GM23338 (cell line): ENCODE data around the gene SKOR1. TPM values are rescaled to one million over a fixed set of nuclear protein-coding genes. Genes with fewer than 3 reads are reported as not detected.

Source experiments
- ATAC-seq: fragments of 200-7000 bp; cut with Tn5 transposase; 3 replicates; pipeline ENCODE4 v1.9.1; 2020
- DNase-seq: peaks from one replicate; pipeline ENCODE4 v3.0.0-alpha.2; 2015; ENCODE audit warnings: low spot score
- H2AFZ ChIP-seq: fragments of 200-600 bp; sonication (generic); 2 replicates; pipeline ENCODE4 v1.8.0; 2016; ENCODE audit warnings: antibody characterized with exemption, mild to moderate bottlenecking, moderate library complexity
- H3F3A ChIP-seq: fragments of 200-600 bp; sonication (generic); replicated peaks from 2 replicates; pipeline ENCODE4 v1.8.0; 2017; ENCODE audit warnings: antibody characterized with exemption, mixed run types, low read depth
- H3K27ac ChIP-seq: fragments of 200-600 bp; sonication (generic); 2 replicates; pipeline ENCODE4 v1.6.1; 2016; ENCODE audit warnings: low read depth
- H3K27me3 ChIP-seq: fragments of 200-600 bp; sonication (generic); 2 replicates; pipeline ENCODE4 v1.8.0; 2016; ENCODE audit warnings: mild to moderate bottlenecking, mixed run types, moderate library complexity; ENCODE audit not compliant: insufficient read depth
- H3K36me3 ChIP-seq: fragments of 200-600 bp; sonication (generic); 2 replicates; pipeline ENCODE4 v1.8.0; 2016; ENCODE audit warnings: mild to moderate bottlenecking; ENCODE audit not compliant: insufficient read depth
- H3K4me1 ChIP-seq: fragments of 200-600 bp; sonication (generic); 2 replicates; pipeline ENCODE4 v1.8.0; 2016; ENCODE audit warnings: mild to moderate bottlenecking, moderate library complexity; ENCODE audit not compliant: insufficient read depth
- H3K4me2 ChIP-seq: fragments of 200-600 bp; sonication (generic); 2 replicates; pipeline ENCODE4 v1.7.1; 2017; ENCODE audit warnings: mixed run types
- H3K4me3 ChIP-seq: fragments of 200-600 bp; sonication (generic); 2 replicates; pipeline ENCODE4 v1.6.1; 2016; ENCODE audit warnings: mixed run types
- H3K79me2 ChIP-seq: fragments of 200-600 bp; sonication (generic); replicated peaks from 2 replicates; pipeline ENCODE4 v1.8.0; 2017; ENCODE audit warnings: mild to moderate bottlenecking; ENCODE audit not compliant: insufficient read depth
- H3K9me2 ChIP-seq: fragments of 200-600 bp; sonication (generic); 2 replicates; pipeline ENCODE4 v1.8.0; 2017; ENCODE audit not compliant: insufficient read depth
- H4K20me1 ChIP-seq: fragments of 200-600 bp; sonication (generic); replicated peaks from 2 replicates; pipeline ENCODE4 v1.8.0; 2017; ENCODE audit warnings: mild to moderate bottlenecking; ENCODE audit not compliant: insufficient read depth
- H3K27ac Mint-ChIP-seq: 2 replicates; pipeline ENCODE4 v1.8.0; 2020; ENCODE audit warnings: inconsistent platforms, mild to moderate bottlenecking, moderate library complexity, mixed read lengths
- H3K27me3 Mint-ChIP-seq: 3 replicates; pipeline ENCODE4 v1.8.0; 2022; ENCODE audit warnings: low read depth, mild to moderate bottlenecking, moderate library complexity, mixed read lengths, inconsistent platforms; ENCODE audit not compliant: insufficient read depth, poor library complexity
- H3K36me3 Mint-ChIP-seq: 3 replicates; pipeline ENCODE4 v1.8.0; 2021; ENCODE audit warnings: low read depth, mild to moderate bottlenecking, inconsistent platforms, moderate library complexity, mixed read lengths
- H3K4me1 Mint-ChIP-seq: 3 replicates; pipeline ENCODE4 v1.8.0; 2020; ENCODE audit warnings: mild to moderate bottlenecking, inconsistent platforms, mixed read lengths
- H3K4me3 Mint-ChIP-seq: 3 replicates; pipeline ENCODE4 v1.8.0; 2021; ENCODE audit warnings: moderate library complexity, mild to moderate bottlenecking, inconsistent platforms, mixed read lengths
- H3K9me3 Mint-ChIP-seq: 3 replicates; pipeline ENCODE4 v1.8.0; 2020; ENCODE audit warnings: moderate library complexity, mild to moderate bottlenecking, inconsistent platforms, mixed read lengths
- CREB1 ChIP-seq: fragments of 250-450 bp; sonication (Bioruptor Pico); IDR thresholded peaks from 2 replicates; pipeline ENCODE4 v1.5.0; 2020; ENCODE audit warnings: low read depth, mild to moderate bottlenecking, moderate library complexity
- CTCF ChIP-seq, 2 experiments: fragments of 200-600 bp in 1 of 2; sonication (generic) in 1 of 2; conservative IDR thresholded peaks; 2 replicates each; pipeline versions ENCODE4 v1.5.1 to v1.6.1; 2016 to 2017; ENCODE audit warnings: antibody characterized with exemption in 2 of 2, low read depth in 2 of 2, mild to moderate bottlenecking in 2 of 2, moderate library complexity in 1 of 2
- ETS1 ChIP-seq: IDR thresholded peaks from 2 replicates; pipeline ENCODE4 v1.6.1; 2016; ENCODE audit warnings: antibody characterized with exemption
- EZH2 ChIP-seq: fragments of 200-600 bp; sonication (generic); IDR thresholded peaks from one replicate; pipeline ENCODE4 v1.8.0; 2017; ENCODE audit warnings: antibody characterized with exemption, mild to moderate bottlenecking, low read depth; ENCODE audit not compliant: unreplicated experiment
- EZH2phosphoT487 ChIP-seq: fragments of 200-600 bp; sonication (generic); IDR thresholded peaks from one replicate; pipeline ENCODE4 v1.8.1; 2018; ENCODE audit warnings: antibody characterized with exemption; ENCODE audit not compliant: unreplicated experiment
- JUNB ChIP-seq: IDR thresholded peaks from one replicate; pipeline ENCODE4 v1.6.1; 2016; ENCODE audit warnings: antibody characterized with exemption; ENCODE audit not compliant: unreplicated experiment
- NANOG ChIP-seq: IDR thresholded peaks from 2 replicates; pipeline ENCODE4 v1.6.1; 2016; ENCODE audit warnings: antibody characterized with exemption, borderline replicate concordance
- POLR2AphosphoS5 ChIP-seq: IDR thresholded peaks from 2 replicates; pipeline ENCODE4 v1.6.1; 2016; ENCODE audit warnings: antibody characterized with exemption, low read depth
- STAT1 ChIP-seq: IDR thresholded peaks from one replicate; pipeline ENCODE4 v1.6.1; 2016; ENCODE audit warnings: antibody characterized with exemption; ENCODE audit not compliant: unreplicated experiment
- ZNF114 ChIP-seq: fragments of 250-450 bp; sonication (Bioruptor Pico); IDR thresholded peaks from 2 replicates; pipeline ENCODE4 v1.5.0; 2020; ENCODE audit warnings: mild to moderate bottlenecking, moderate library complexity
- ZNF331 ChIP-seq: fragments of 250-450 bp; sonication (Bioruptor Pico); IDR thresholded peaks from 2 replicates; pipeline ENCODE4 v1.5.0; 2020; ENCODE audit warnings: low read depth, mild to moderate bottlenecking, moderate library complexity
- polyA plus RNA-seq: library from polyadenylated mRNA; unstranded; fragments of >200 nt; fragmentation: Nextera tagmentation; extraction: Ambion mirVana; gene quantifications from 2 replicates; pipeline ENCODE4 v1.2.1, GENCODE V29; 2016
- total RNA-seq: library from RNA; depleted of rRNA; stranded (reverse); fragments of >200 nt; shearing (Covaris generic); gene quantifications from 2 replicates; pipeline ENCODE4 v1.2.3, GENCODE V29; 2014

Gene SKOR1
- total and polyA plus RNA-seq, 2 experiments from 2014 or later = 0.17 TPM; not detected in 1

GRCh38 chr15:67801142-67801541, 24.2 kb upstream of the SKOR1 start (continued):
- TF ChIP-seq CTCF (conservative IDR thresholded peaks at IDR 0.05; ENCODE audit: low read depth in 2 of 2) (no peak), STAT1 (no peak), NANOG (no peak), ETS1 (no peak), ZNF331 (CRISPR knock-in tag) (no peak), ZNF114 (no peak), EZH2 (no peak), JUNB (no peak), EZH2phosphoT487 (no peak), CREB1 (CRISPR knock-in tag) (no peak)

- no peaks in the 10 kb centered on the region for H3F3A ChIP-seq
- H3K27ac Mint-ChIP-seq = no peak overlapping the region
- no peak for ATAC-seq
- H3K9me3 Mint-ChIP-seq = no peaks in the 10 kb centered on the region
- H4K20me1 ChIP-seq = no peaks in the 10 kb centered on the region; the same call in 1 of the 2 replicates
- H3K9me2 ChIP-seq = no peaks in the 10 kb centered on the region
- H3K79me2 ChIP-seq = no peaks in the 10 kb centered on the region
- no peaks in the 10 kb centered on the region for H3K36me3 ChIP-seq
- H3K4me1 ChIP-seq = peaks cover 14% of the 10 kb centered on the region
- no peaks in the 10 kb centered on the region for H3K36me3 Mint-ChIP-seq
- H3K4me3 Mint-ChIP-seq = no peak overlapping the region
- no peaks in the 10 kb centered on the region for H3K27me3 ChIP-seq
- H2AFZ ChIP-seq = no peak overlapping the region
- no peak overlapping the region for H3K27ac ChIP-seq
- H3K4me2 ChIP-seq = no peak overlapping the region
- DNase-seq = no peak
- H3K4me1 Mint-ChIP-seq = peaks cover 34% of the 10 kb centered on the region
- H3K4me3 ChIP-seq = no peak overlapping the region
- H3K27me3 Mint-ChIP-seq = peaks cover 12% of the 10 kb centered on the region
- no peak for TF ChIP-seq CTCF (conservative IDR thresholded peaks at IDR 0.05; ENCODE audit: low read depth in 2 of 2)
- no peak for TF ChIP-seq ETS1
- no peak for TF ChIP-seq NANOG
- TF ChIP-seq ZNF114 = no peak
- no peak for TF ChIP-seq STAT1
- no peak for TF ChIP-seq EZH2
- TF ChIP-seq POLR2AphosphoS5 = no peak
Observed at GRCh38 chr15:67801926-67802914, 23.1 kb upstream of the SKOR1 start.
